Activated CD8-positive, alpha-beta T cell treated with anti-CD3 and anti-CD28 coated beads for 36 hours (primary cell): ENCODE results near the gene STARD3. TPM values are rescaled to one million over a fixed set of nuclear protein-coding genes. Genes with fewer than 3 reads are reported as not detected.

Experiments used
- ATAC-seq: fragments of 200-7000 bp; cut with Tn5 transposase; one replicate; pipeline ENCODE4 v1.10.0; 2021; ENCODE audit warnings: mild to moderate bottlenecking, moderate library complexity
- CTCF ChIA-PET: fragments of 350-600 bp; sonication (Branson Sonifier 250); formaldehyde crosslinking; loops from one replicate; lab custom pipeline; 2021; ENCODE audit warnings: antibody characterized with exemption; lab: Charles Lee
- POLR2A ChIA-PET: fragments of 350-600 bp; sonication (Branson Sonifier 250); formaldehyde crosslinking; loops from one replicate; lab custom pipeline; 2021; ENCODE audit warnings: antibody characterized with exemption; lab: Charles Lee
- DNase-seq: peaks from one replicate; pipeline ENCODE4 v3.0.0-alpha.2; 2020
- H3K27ac Mint-ChIP-seq: one replicate; pipeline ENCODE4 v1.8.0; 2021; ENCODE audit warnings: mild to moderate bottlenecking, mixed read lengths
- H3K27me3 Mint-ChIP-seq: one replicate; pipeline ENCODE4 v1.8.0; 2021; ENCODE audit warnings: mixed read lengths
- H3K36me3 Mint-ChIP-seq: one replicate; pipeline ENCODE4 v1.8.0; 2021; ENCODE audit warnings: low read depth, mixed read lengths
- H3K4me1 Mint-ChIP-seq: one replicate; pipeline ENCODE4 v1.8.0; 2021; ENCODE audit warnings: low read depth, mixed read lengths
- H3K4me3 Mint-ChIP-seq: one replicate; pipeline ENCODE4 v1.8.0; 2021; ENCODE audit warnings: mild to moderate bottlenecking, moderate library complexity, mixed read lengths
- H3K9me3 Mint-ChIP-seq: one replicate; pipeline ENCODE4 v1.8.0; 2021; ENCODE audit warnings: mixed read lengths
- CTCF ChIP-seq: fragments of 200-600 bp; IDR thresholded peaks from one replicate; pipeline ENCODE4 v1.8.0; 2022; ENCODE audit warnings: antibody characterized with exemption, mild to moderate bottlenecking
- intact Hi-C: fragments of 100-400 bp; cut with micrococcal nuclease; formaldehyde crosslinking; loops from one replicate; pipeline ENCODE4 v1.10.0; 2022
- total RNA-seq, 2 experiments: library from RNA; stranded (reverse); gene quantifications; one replicate each; pipeline ENCODE4 v1.2.3, GENCODE V29; 2021

The STARD3 gene
- total RNA-seq, 2 experiments from 2014 or later, result 48.7 to 50.3 TPM

- no peak overlapping the region for H3K4me3 Mint-ChIP-seq
- H3K27me3 Mint-ChIP-seq, result peaks cover 27% of the 10 kb centered on the region
- H3K36me3 Mint-ChIP-seq, result no peaks in the 10 kb centered on the region
- POLR2A ChIA-PET, result no interaction called here
- intact Hi-C loops, result no loop called here
- no peak for TF ChIP-seq CTCF
- peaks cover under 1% of the 10 kb centered on the region for H3K4me1 Mint-ChIP-seq
- CTCF ChIA-PET, result interaction anchor here (1.1 to 4.5 kb wide), 2 partner anchors 10 to 41 kb away, joined by 3 to 33 read pairs; no protein-coding TSS in a partner anchor
- no peaks in the 10 kb centered on the region for H3K9me3 Mint-ChIP-seq
- H3K27ac Mint-ChIP-seq, result no peak overlapping the region
- DNase-seq (no peak), ATAC-seq (no peak)
Measured at GRCh38 chr17:39612291-39612894, 24.6 kb upstream of the STARD3 start.

GRCh38 chr17:39612935-39613464, 23.9 kb upstream of the STARD3 start:
- H3K4me3 Mint-ChIP-seq, result no peak overlapping the region

GRCh38 chr17:39614545-39615157, 22.3 kb upstream of the STARD3 start:
- no peaks in the 10 kb centered on the region for H3K4me1 Mint-ChIP-seq
- no peaks in the 10 kb centered on the region for H3K36me3 Mint-ChIP-seq
- no peak for ATAC-seq
- no peak overlapping the region for H3K27ac Mint-ChIP-seq
- POLR2A ChIA-PET, result interaction anchor here (1.4 kb wide), 1 partner anchor 9 kb away, joined by 3 read pairs; no protein-coding TSS in a partner anchor
- no peak for TF ChIP-seq CTCF
- no peaks in the 10 kb centered on the region for H3K9me3 Mint-ChIP-seq
- DNase-seq, result no peak
- H3K27me3 Mint-ChIP-seq, result peaks cover 13% of the 10 kb centered on the region
- CTCF ChIA-PET, result interaction anchor here (1.0 to 4.5 kb wide), 4 partner anchors 8 to 40 kb away, joined by 3 to 33 read pairs (median 4); no protein-coding TSS in a partner anchor
- intact Hi-C loops, result no loop called here
- H3K4me3 Mint-ChIP-seq, result no peak overlapping the region

More at GRCh38 chr17:39612935-39613464, 23.9 kb upstream of the STARD3 start:
- ATAC-seq, result no peak
- Mint-ChIP-seq H3K27me3 (peaks cover 26% of the 10 kb centered on the region), H3K36me3 (no peaks in the 10 kb centered on the region), H3K27ac (no peak overlapping the region), H3K4me1 (no peaks in the 10 kb centered on the region), H3K9me3 (no peaks in the 10 kb centered on the region)
- DNase-seq, result no peak
- ChIA-PET CTCF (interaction anchor here (1.1 to 4.5 kb wide), 2 partner anchors 10 to 41 kb away, joined by 3 to 33 read pairs; no protein-coding TSS in a partner anchor), POLR2A (no interaction called here)
- TF ChIP-seq CTCF, result no peak
- intact Hi-C loops, result no loop called here

- DNase-seq (no peak), ATAC-seq (no peak)
- no peak overlapping the region for H3K4me3 Mint-ChIP-seq
- H3K27ac Mint-ChIP-seq, result no peak overlapping the region
- no peaks in the 10 kb centered on the region for H3K9me3 Mint-ChIP-seq
- no peaks in the 10 kb centered on the region for H3K36me3 Mint-ChIP-seq
- peaks cover 11% of the 10 kb centered on the region for H3K27me3 Mint-ChIP-seq
- no peaks in the 10 kb centered on the region for H3K4me1 Mint-ChIP-seq
- CTCF ChIA-PET, result interaction anchor here (1.0 to 4.5 kb wide), 3 partner anchors 7 to 39 kb away, joined by 3 to 33 read pairs (median 4); no protein-coding TSS in a partner anchor
- POLR2A ChIA-PET, result interaction anchor here (1.4 kb wide), 1 partner anchor 10 kb away, joined by 3 read pairs; no protein-coding TSS in a partner anchor
- intact Hi-C loops, result no loop called here
- no peak for TF ChIP-seq CTCF
Measured at GRCh38 chr17:39615434-39615833, 21.5 kb upstream of the STARD3 start.
